Duodenal mucosa (tissue), 2 donors: ENCODE measurements around the gene PLA2G15.

Source experiments
- H3K27ac ChIP-seq: one replicate; pipeline ENCODE4 v1.7.0; 2013; ENCODE audit warnings: low read depth, low read length
- H3K27me3 ChIP-seq, 2 donors: one replicate each; pipeline ENCODE4 v1.7.0; 2013; ENCODE audit warnings: low read length in 2 of 2, control low read depth in 1 of 2; ENCODE audit not compliant: insufficient read depth in 2 of 2, control insufficient read depth in 1 of 2
- H3K36me3 ChIP-seq, 2 donors: one replicate each; pipeline ENCODE4 v1.7.0; 2013; ENCODE audit warnings: low read length in 2 of 2, control low read depth in 1 of 2; ENCODE audit not compliant: insufficient read depth in 2 of 2, control insufficient read depth in 1 of 2
- H3K4me1 ChIP-seq, 2 donors: one replicate each; pipeline ENCODE4 v1.7.0; 2013; ENCODE audit warnings: low read length in 2 of 2, control low read depth in 1 of 2; ENCODE audit not compliant: insufficient read depth in 2 of 2, control insufficient read depth in 1 of 2
- H3K4me3 ChIP-seq, 2 donors: one replicate each; pipeline ENCODE4 v1.7.0; 2013; ENCODE audit warnings: low read length in 2 of 2, low read depth in 1 of 2
- H3K9ac ChIP-seq, 2 donors: one replicate each; pipeline ENCODE4 v1.7.0; 2013; ENCODE audit warnings: low read length in 2 of 2, low read depth in 1 of 2
- H3K9me3 ChIP-seq, 2 donors: one replicate each; pipeline ENCODE4 v1.7.0; 2013; ENCODE audit warnings: low read length in 2 of 2, control low read depth in 1 of 2; ENCODE audit not compliant: control insufficient read depth in 1 of 2

PLA2G15 gene

GRCh38 chr16:68251832-68252231 is 6.7 kb downstream of the PLA2G15 start:
- no peaks in the 10 kb centered on the region for H3K27me3 ChIP-seq
- H3K36me3 ChIP-seq = peaks cover 5 to 50% of the 10 kb centered on the region in 2 donors
- no peak overlapping the region for H3K4me3 ChIP-seq
- H3K27ac ChIP-seq = no peak overlapping the region
- peaks cover 12% of the 10 kb centered on the region in 2 donors for H3K4me1 ChIP-seq
- no peak overlapping the region for H3K9ac ChIP-seq
- H3K9me3 ChIP-seq = no peaks in the 10 kb centered on the region

GRCh38 chr16:68252383-68252782 is 7.2 kb downstream of the PLA2G15 start:
- Histone ChIP-seq H3K4me3 (no peak overlapping the region), H3K9ac (no peak overlapping the region), H3K4me1 (peaks cover 8 to 11% of the 10 kb centered on the region in 2 donors), H3K36me3 (peaks cover 5 to 50% of the 10 kb centered on the region in 2 donors), H3K27ac (no peak overlapping the region), H3K27me3 (no peaks in the 10 kb centered on the region), H3K9me3 (no peaks in the 10 kb centered on the region)

GRCh38 chr16:68253721-68254120 is 8.5 kb downstream of the PLA2G15 start:
- no peak overlapping the region for H3K27ac ChIP-seq
- H3K4me3 ChIP-seq = no peak overlapping the region
- peaks cover 5 to 50% of the 10 kb centered on the region in 2 donors for H3K36me3 ChIP-seq
- peaks cover 14% of the 10 kb centered on the region in 2 donors for H3K4me1 ChIP-seq
- H3K27me3 ChIP-seq = no peaks in the 10 kb centered on the region
- no peaks in the 10 kb centered on the region for H3K9me3 ChIP-seq
- no peak overlapping the region for H3K9ac ChIP-seq

- peaks cover 5 to 57% of the 10 kb centered on the region in 2 donors for H3K36me3 ChIP-seq
- H3K27me3 ChIP-seq = no peaks in the 10 kb centered on the region
- H3K4me1 ChIP-seq = peaks cover 14% of the 10 kb centered on the region in 2 donors
- H3K9me3 ChIP-seq = no peaks in the 10 kb centered on the region
- H3K9ac ChIP-seq = no peak overlapping the region
- no peak overlapping the region for H3K4me3 ChIP-seq
- no peak overlapping the region for H3K27ac ChIP-seq
These were observed 10.5 kb downstream of the PLA2G15 start for GRCh38 chr16:68255712-68256111.

GRCh38 chr16:68257251-68257905 is 12.2 kb downstream of the PLA2G15 start:
- Histone ChIP-seq H3K36me3 (peaks cover 5 to 51% of the 10 kb centered on the region in 2 donors), H3K9me3 (no peaks in the 10 kb centered on the region), H3K4me1 (peaks cover 14 to 18% of the 10 kb centered on the region in 2 donors), H3K27ac (peak overlapping the region; percentile 5), H3K4me3 (no peak overlapping the region), H3K9ac (no peak overlapping the region), H3K27me3 (no peaks in the 10 kb centered on the region)

GRCh38 chr16:68257906-68258800 is 13.0 kb downstream of the PLA2G15 start:
- peak overlapping the region; percentile 5 for H3K27ac ChIP-seq

GRCh38 chr16:68259007-68259825 is 14.0 kb downstream of the PLA2G15 start:
- Histone ChIP-seq H3K27ac (no peak overlapping the region), H3K9ac (no peak overlapping the region), H3K27me3 (no peaks in the 10 kb centered on the region), H3K9me3 (no peaks in the 10 kb centered on the region), H3K36me3 (peaks cover 5 to 34% of the 10 kb centered on the region in 2 donors), H3K4me1 (peaks cover 22 to 26% of the 10 kb centered on the region in 2 donors), H3K4me3 (no peak overlapping the region)

More at GRCh38 chr16:68257906-68258800, 13.0 kb downstream of the PLA2G15 start:
- peaks cover 14 to 19% of the 10 kb centered on the region in 2 donors for H3K4me1 ChIP-seq
- no peak overlapping the region for H3K9ac ChIP-seq
- H3K4me3 ChIP-seq = peak overlapping the region in 1 of 2 donors; percentile 2
- H3K27me3 ChIP-seq = no peaks in the 10 kb centered on the region
- H3K9me3 ChIP-seq = no peaks in the 10 kb centered on the region
- H3K36me3 ChIP-seq = peaks cover 5 to 43% of the 10 kb centered on the region in 2 donors

GRCh38 chr16:68263559-68264127 is 18.5 kb downstream of the PLA2G15 start:
- no peaks in the 10 kb centered on the region for H3K27me3 ChIP-seq
- peak overlapping the region; percentile 92 for H3K27ac ChIP-seq
- peaks cover 0 to 16% of the 10 kb centered on the region in 2 donors for H3K36me3 ChIP-seq
- H3K4me1 ChIP-seq = peaks cover 24 to 36% of the 10 kb centered on the region in 2 donors
- peak overlapping the region; percentile 63 to 80 for H3K4me3 ChIP-seq
- H3K9me3 ChIP-seq = no peaks in the 10 kb centered on the region
- H3K9ac ChIP-seq = peak overlapping the region; percentile 69 to 81

- Histone ChIP-seq H3K4me3 (peak within 1 kb of the TSS; percentile 83 to 90), H3K27ac (peak within 1 kb of the TSS; percentile 92), H3K27me3 (no peaks in the 10 kb centered on the region), H3K36me3 (peaks cover 0 to 10% of the 10 kb centered on the region in 2 donors), H3K9ac (peak within 1 kb of the TSS; percentile 81 to 95), H3K4me1 (peaks cover 24 to 40% of the 10 kb centered on the region in 2 donors), H3K9me3 (no peaks in the 10 kb centered on the region)
These were observed 19.2 kb downstream of the PLA2G15 start, which contains the start of gene SLC7A6 for GRCh38 chr16:68264128-68265077. SLC7A6 (plus strand) TSS chr16:68264526; CDS start chr16:68274727, 10,201 bp downstream.
